Inflammatory macrophage (primary cell): ENCODE data around the gene MESD.

Experiments
- DNase-seq, 2 donors: peaks; one replicate each; pipeline ENCODE4 v3.0.0-alpha.2; 2020 to 2022

MESD gene

DNA sequence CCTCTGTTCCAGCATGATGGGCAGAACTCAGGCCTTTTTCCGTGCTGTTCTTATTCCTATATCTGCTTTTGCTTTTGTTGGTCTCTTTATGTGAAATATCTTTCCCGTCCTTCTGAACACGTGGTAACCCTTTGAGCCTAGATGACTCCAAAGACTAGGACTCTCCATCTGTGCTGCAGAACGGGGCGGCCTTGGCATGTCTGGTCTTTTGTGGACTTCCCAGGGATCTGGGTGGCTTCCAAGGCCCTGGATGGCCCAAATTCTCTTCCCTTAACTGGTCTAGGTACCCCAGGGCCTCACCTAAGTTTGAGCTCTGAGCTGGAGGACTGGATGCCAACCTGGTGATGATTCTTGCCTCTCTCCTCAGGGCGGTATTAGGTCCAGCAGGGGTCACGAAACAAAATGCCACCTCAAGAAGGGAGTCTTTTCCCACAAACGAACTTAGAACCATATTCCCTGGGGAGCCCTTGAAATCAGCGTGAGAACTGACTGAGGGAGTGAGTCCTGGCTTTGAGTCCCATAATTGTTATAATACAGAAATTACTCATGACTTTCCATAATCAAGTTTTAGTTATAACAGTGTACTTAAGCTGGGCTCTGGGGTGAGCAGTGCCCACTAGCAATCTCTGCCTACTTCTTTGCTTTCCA lies 25.0 kb upstream of the MESD start:
- no peak for DNase-seq

DNA sequence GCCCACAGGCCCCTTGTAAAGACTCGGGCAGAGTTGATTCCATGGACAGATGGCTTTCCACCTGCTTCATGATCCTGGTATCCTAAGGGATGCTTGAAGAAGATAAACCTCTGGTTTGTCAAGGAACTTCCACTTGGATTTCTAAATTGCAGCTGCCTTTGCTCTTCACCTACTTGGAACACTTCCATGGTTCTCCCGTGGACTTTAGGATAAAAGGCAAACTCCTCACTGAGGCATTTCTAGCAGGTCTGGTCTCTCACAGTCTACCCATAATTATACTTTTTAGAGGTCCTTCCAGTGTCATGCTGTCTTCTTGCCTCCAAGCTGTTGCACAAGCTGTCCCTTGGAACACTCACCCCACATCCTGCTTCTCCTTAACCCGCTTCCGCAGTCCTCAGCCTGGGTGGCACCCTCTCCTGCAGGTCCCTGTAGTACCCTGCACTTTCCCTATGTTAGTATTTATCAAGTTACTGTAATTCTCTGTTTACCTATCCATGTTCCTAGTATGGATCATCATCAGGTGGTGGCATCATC lies 23.8 kb upstream of the MESD start:
- DNase-seq = no peak

DNA sequence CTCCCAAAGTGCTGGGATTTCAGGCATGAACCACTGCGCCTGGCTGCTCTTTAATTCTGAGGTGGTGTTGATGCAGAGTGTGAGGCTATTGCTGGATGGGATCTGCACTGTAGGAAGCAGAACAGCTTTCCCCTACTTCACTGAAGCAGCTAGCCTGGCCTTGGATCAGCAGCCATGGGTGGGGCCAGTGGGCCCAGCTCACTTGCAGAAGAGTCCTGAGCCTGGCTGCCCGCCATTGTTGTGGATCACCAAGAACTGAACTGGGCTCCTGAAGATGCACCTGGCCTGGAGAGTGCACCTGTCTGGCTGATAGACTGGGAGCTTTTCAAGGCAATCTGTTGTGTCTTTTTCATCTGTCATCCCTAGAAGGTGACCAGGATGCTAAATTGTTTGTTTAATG lies 23.0 kb upstream of the MESD start:
- DNase-seq = no peak

DNA sequence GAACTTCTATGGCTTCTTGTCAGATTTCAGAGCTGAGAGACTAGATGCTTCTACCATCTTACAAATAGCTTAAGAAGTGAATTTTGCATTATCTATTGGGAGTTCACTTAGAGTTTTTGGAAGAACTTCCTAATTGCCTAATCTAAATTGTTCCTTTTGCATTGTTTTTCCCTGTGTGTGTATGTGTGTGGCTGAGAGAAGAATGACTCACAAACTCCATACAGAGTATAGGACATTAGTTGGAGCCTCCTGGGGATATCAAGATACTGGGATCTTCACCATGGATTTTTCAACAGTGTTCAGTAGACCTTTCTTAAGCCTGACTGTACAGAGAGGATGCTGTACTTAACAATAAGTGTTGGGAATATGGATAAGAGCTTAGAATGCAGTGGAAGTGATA lies 22.0 kb upstream of the MESD start:
- no peak for DNase-seq

DNA sequence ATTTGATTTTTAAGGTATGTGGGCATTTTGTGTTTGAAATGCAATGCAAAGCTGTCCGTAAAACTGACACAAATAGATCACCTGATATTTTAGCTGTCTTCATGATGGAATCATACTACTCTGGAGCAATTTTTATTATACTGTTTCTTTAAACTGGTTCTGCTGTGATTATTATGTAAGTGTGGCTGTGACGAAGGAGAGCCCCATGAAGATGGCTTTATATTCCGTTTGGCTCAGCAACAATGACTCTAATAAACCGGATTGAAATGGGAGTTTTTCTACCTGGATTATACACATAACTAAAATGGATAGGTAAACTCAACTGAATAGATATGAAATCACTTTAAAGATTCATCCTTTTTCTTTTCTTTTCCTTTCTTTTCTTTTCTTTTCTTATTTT lies 20.5 kb upstream of the MESD start:
- DNase-seq = no peak

DNA sequence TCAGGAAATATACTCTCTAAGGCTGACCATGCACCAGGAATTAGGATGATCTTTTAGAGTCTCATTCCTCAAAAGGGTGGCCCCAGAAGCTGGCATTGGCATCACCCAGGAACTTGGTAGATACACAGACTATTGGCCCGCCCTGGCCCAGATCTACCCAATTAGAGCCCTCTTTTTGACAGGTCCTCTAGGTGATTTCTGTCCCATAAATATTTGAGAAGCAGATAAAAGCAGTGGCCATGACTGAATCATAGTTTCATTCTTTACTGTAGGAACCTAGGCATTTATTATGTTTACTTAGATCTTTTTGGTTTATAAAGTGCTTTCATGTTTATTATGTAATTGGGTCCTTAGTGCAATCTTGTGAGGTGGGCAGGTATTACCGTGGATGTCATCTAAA lies 18.7 kb upstream of the MESD start:
- DNase-seq = no peak

DNA sequence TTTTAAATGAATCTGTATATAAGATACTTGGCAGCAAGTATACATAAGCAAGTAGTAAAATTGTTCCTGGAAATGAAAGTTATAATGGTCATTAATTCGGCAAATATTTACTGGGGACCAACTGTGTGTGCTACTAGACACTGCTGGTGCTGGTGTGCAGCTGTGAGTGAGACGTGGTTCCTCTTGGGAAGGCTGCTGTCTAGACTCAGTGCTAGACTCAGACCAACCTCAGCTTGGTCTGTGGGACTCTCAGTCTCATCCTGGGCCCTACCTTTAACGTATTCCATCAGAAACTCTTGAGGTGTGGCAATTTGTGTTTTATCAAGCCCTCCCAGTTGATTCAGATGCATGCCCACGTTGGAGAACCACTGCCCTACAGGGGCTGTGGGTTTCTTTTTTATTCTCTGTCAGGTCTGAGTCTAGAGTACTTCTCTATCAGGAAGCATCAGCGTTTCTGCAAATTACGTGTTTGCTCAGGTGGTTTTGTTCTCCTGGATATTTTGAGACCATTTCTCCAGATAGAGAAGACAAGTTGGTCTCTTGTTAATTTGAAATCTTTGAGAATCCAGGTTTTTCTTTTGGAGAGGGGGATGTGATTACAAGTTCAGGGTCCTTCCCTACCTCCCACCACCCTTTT lies 17.9 kb upstream of the MESD start:
- DNase-seq = no peak

DNA sequence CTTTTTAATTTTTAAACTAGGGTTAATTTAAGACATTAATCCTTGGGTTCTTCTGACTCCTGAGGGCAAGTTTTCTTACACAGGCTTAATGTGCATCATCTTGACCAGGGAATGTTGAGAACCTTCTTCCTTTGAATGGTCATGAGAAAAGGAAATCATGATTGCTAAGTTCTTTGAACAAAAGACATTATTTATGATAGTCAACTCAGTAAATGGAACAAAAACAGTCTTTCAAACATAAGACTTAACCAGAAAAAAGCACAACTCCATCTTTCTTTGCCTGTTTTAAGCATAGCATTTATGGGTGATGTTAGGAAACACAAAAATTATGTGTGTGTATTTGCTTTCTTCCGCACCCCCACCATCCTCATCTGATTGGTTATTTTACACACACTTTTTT lies 16.5 kb upstream of the MESD start:
- no peak for DNase-seq

DNA sequence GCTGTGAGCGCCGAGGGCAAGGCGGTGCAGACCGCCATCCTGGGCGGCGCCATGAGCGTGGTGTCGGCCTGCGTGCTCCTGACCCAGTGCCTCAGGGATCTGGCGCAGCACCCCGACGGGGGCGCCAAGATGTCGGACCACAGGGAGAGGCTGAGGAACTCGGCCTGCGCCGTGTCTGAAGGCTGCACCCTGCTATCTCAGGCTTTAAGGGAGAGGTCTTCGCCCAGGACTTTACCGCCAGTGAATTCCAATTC lies 13.4 kb upstream of the MESD start:
- no peak for DNase-seq

DNA sequence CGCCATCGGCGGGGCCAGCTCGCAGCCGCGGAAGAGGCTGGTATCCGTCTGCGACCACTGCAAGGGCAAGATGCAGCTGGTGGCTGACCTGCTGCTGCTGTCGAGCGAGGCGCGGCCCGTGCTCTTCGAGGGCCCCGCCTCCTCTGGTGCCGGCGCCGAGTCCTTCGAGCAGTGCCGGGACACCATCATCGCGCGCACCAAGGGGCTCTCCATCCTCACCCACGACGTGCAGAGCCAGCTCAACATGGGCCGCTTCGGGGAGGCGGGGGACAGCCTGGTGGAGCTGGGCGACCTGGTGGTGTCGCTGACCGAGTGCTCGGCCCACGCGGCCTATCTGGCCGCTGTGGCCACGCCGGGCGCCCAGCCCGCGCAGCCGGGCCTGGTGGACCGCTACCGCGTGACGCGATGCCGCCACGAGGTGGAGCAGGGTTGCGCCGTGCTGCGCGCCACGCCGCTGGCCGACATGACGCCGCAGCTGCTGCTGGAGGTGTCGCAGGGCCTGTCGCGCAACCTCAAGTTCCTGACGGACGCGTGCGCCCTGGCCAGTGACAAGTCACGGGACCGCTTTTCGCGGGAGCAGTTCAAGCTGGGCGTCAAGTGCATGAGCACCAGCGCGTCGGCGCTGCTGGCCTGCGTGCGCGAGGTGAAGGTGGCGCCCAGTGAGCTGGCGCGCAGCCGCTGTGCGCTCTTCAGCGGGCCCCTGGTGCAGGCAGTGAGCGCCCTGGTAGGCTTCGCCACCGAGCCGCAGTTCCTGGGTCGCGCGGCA lies 12.9 kb upstream of the MESD start:
- no peak for DNase-seq

DNA sequence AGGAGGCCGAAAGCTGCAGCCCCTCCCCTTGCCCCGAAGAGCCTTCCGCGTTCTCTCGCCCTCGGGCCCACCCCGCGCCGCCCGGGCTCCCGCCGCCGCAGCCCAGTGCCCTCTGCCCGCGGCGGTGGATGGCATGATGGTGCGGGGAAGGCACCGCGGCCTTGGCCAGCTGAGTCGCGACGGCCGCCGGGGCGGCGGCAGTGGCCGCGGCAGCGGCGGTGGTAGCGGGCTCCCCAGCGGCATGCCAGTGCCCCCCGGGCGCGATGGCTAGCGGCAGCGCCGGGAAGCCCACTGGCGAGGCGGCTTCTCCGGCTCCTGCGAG lies 12.4 kb upstream of the MESD start:
- no peak for DNase-seq

DNA sequence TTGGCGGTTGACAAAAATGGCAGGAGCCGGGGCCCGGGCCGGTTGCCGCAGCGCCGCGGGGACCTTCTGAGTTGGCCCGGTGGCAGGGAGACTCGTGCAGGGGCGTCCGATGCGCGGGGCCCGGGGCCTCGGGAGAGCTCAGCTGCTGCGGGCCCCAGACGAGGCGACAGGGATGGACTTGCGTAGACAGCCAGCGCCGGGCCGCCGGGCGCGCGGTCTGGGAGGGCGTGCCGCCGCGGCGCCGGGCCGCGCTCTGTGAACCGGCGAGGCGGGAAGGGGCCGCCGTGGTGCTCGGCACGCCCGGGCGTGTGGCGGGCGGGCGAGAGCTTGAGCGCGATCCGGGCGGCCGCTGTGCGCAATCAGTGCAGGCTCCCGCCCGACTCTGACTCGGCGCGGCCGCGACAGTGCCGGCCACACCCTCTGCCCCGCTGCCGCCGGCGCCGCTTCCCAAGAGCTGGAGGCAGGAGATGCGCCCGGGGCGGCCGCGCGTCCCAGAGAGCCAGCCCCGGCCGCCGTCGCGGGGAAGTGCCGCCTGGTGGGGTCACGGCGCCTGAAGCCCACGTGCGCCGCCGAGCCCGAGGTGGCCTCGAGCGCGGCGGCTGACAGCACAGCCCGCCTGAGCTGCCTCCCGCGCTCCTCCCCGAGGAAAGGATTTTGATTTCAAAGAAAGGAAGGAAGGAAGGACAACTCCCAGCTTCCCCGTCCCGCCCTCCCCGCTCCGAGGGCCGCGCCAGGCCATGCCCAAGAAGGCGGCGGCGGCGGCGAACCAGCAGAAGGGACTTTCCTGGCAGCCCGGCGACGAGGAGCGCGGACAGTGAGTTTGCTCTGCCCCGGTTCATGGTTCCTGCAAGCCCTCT lies 11.8 kb upstream of the MESD start:
- peak; percentile 60 to 70 for DNase-seq

DNA sequence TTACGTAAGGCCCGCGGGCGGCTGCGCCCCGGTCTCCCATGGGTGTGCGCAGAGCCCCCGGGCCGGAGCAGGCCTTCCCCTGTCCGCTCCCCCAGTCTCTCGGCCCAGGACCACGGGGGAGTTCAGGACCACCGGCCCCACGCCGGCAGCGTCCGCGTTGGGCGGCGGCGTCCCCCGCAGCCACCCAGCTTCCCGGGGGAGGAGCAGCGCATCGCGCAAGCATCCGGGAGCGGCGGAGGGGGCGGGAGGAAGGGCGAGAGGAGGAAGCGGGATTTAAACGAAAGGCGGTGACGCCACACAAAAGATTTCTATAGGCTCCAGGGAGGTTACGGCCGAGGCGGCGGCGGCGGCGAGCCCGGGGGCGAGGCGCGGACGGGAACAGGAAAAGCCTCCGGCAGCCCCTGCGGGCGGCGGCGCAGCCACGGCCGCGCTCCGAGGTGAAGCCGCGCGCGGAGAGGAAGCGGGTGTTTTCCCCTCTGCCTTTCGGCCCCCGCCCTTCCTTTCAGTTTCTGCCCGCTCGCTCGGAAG lies 11.1 kb upstream of the MESD start, which contains the start of gene TLNRD1:
TSS of gene TLNRD1 (plus strand) at position 300 of the 528 bp plus-strand sequence. CDS start 1,349 bp downstream, outside the sequence.
- peak; percentile 95 for DNase-seq

DNA sequence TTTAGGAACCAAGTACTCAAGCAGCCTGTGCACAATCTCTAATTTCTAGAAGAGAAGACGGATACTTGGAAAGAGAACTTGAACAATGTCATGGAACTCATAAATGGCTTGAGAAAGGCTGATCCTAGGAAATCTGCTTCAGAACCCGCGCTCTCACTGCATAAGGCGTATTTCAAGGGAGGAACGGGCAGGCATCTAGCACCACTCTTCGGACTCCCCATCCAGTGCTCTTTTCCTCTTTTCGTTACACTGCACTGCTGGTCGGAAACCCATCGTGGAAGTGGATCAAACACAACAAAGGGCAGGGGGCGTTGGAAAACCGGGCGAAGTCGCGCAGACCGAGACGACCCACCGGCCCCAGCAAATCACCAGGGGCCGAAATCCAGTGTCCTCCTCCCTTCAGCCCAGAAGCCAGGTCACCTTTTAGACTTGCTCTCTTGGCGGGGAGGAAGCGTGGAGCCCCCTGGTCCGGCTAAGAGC lies 10.6 kb upstream of the MESD start:
- peak; percentile 23 to 29 for DNase-seq

DNA sequence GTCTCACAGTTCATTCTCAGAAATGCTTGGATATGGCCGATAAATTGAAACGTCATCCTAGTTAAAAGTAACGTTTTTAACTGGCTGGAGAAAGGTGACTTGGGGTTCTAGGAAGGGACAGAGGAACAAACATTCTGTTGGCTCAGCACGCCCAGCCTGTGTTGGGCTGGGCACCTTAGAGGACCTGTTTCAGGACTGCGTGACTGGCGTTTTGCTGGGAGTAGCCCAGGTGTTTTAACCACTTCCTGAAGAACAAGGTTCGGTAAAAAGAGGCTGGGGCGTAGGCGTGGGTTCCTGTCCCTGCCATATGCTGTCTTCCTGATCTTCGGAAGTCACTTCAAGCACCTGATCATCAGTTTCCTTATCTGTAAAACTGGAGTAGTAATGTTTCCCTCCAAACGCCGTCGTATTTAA lies 10.0 kb upstream of the MESD start:
- peak in 1 of 2 donors; percentile 6 for DNase-seq

DNA sequence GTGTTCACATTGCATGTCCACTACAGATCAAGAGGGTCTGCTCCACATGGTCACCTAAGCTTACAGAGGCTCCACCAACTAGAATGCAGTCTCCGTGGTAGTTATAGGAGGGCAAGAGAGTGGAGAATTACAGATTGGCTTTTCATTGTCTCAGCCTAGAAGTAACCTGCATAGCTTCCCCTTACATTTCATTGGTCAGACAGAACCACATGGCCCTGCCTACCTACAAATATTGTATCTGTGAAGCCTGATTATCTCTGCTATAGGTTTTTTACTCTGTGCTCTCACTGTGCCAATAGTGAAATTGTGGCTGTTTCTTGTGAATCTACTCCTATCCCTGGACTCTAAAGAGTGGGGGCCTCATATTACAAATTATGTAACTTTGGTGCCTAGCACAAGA lies 8.6 kb upstream of the MESD start:
- DNase-seq = no peak

DNA sequence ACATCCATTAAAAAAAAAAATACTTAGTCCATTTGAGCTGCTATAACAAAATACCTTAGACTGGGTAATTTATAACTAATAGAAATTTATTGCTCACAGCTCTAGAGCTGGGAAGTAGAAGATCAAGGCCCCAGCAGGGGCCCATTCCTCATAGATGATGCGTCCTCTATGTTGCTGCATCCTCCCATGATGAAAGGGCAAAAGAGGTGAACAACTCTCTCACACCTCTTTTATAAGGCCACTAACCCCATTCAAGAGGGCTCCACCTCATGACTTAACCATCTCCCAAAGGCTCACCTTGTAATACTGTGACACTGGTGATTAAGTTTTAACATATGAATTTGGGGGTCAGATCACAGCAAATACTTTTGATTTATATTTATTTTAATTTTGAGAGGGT lies 8.1 kb upstream of the MESD start:
- DNase-seq = no peak

DNA sequence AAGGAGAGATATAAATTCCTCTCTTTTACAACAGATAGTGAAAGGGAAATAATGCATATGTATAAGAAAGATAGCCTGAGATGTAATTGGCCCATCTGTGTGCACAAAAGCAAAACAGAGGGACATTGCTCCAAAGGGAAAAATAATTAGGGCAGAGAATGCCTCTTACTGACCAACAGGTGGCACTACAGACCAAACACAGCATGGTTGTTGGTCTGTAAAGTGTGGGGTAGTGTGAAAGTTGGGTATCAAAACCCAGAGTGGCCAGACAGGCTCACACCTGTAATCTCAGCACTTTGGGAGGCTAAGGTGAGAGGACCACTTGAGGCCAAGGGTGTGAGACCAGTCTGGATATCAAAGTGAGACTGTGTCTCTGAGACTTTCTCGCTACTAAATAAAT lies 6.6 kb upstream of the MESD start:
- DNase-seq = peak; percentile 39 to 40

DNA sequence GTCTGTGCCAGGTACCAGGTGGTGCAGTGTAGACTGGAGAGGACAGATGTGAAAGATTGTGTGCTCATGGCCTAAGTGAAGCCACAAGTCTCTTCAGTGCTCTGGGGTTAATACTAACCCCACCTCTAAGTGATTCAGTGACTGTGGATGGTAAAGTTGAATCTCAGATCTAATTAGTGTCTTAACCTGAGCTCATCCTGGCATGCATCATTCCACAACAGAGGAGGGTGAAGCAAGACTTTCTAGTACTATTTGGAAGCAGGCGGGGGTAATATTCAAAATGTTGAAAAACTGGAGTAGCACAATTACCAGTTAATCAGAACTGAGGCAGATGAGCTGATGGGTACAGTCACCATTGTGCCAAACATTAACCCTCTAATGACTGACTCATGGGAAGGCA lies 2.8 kb upstream of the MESD start:
- DNase-seq = no peak

DNA sequence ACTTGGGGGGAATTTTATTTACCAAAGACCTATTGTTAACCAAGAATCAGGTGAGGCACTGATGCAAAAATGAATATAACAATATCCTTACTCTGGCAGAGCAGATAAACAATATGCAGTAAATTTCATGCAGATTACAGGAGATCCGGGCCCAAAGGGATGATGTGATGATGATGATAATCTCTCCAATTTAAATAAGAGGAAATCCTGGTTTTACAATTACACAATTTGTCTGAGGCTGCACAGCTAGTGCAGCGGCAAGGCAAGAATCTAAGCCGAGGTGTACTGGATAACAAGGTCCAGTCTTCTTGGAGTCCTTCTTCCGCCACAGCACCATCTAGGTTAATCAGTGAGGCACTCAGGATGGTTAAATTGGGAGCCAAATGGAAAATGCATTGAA lies 2.4 kb upstream of the MESD start:
- DNase-seq = peak; percentile 53

DNA sequence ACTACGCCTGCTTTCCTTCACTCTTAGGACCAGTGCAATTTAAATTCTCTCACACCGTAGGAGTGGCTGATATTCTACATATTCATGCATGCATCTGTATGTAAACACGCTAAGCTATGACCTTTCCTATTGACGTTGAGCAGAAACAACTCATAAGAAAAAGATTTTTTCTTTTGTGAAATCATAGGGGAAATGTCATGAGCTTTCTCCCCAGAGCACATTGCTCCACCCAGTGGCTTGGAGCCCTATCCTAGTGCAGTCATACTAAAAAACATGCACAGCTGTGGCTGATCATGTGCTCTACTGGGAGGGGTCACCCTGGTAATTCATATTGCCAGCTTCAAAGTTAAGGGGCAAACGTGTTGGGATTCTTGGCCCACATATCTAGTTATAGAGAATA lies 1.8 kb upstream of the MESD start:
- DNase-seq = peak; percentile 82 to 84

DNA sequence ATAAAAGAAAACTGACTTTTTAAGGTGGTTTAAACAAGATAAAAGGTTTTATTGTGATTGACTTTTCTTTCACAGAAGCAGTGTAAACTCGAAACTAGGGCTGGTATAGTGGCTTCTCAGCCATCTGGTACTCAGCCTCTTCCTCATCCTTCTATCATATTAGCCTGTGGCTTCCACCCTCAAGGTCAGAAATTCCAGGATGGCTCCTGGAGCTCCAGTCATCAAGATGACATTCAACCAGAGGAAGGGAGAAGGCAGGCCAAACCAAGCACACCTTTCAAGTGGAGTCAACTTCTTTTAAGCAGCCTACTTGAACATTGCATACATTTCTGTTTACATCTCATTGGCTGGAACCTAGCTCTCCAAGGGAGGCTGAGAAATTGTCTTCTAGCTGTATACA lies 1.3 kb upstream of the MESD start:
- no peak for DNase-seq

DNA sequence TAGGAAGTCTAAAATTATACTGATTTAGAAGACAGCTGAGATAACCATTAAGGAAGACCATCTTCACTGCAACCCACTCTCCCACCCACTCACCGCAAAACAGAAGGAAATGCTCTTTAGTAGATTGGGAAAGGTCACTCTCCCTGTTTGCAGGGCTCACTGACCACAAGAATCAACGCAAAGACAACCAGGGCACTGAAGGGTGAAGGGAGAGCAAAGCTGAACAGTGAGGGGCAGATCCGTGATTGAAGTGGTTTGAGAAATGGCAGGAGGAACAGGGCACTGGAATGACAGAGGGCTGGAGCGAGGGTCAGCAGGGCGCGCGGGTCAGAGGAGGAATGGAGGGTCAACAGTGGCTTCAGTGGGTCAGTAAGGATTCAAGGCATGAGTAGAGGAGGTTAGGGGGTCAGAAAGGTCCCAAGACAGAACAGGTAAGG lies 520 bp downstream of the MESD start:
- peak; percentile 75 to 89 for DNase-seq
